Caco-2 (cell line): Measurements from ENCODE around the gene RERE. TPM values are rescaled to one million over a fixed set of nuclear protein-coding genes. Genes with fewer than 3 reads are reported as not detected.
"Not testable (repeated sequence)": the region's sequence is repeated elsewhere in the genome, so short reads cannot be mapped to it uniquely, and the experiment has no call there.

Source experiments
- BruUV-seq: library from RNA; stranded (reverse); fragments of 400-500 nt; replicated peaks from 2 replicates; lab custom pipeline; 2021; lab: Mats Ljungman, UMichigan
- CTCF ChIA-PET: fragments of 300-600 bp; sonication (Branson Sonifier 250); formaldehyde crosslinking; loops from one replicate; lab custom pipeline; 2022; ENCODE audit warnings: antibody characterized with exemption; lab: Charles Lee
- POLR2A ChIA-PET: fragments of 300-600 bp; sonication (Branson Sonifier 250); formaldehyde crosslinking; loops from one replicate; lab custom pipeline; 2022; ENCODE audit warnings: antibody characterized with exemption; lab: Charles Lee
- DNase-seq, 2 experiments: peaks; one replicate each; pipeline versions ENCODE4 v3.0.0 to v3.0.0-alpha.2; 2020 to 2022
- H3K27me3 ChIP-seq: replicated peaks from 2 replicates; pipeline ENCODE4 v1.6.0; 2011; ENCODE audit warnings: low read length; ENCODE audit not compliant: control insufficient read depth, insufficient read depth
- H3K36me3 ChIP-seq: 2 replicates; pipeline ENCODE4 v1.5.1; 2011; ENCODE audit warnings: low read length; ENCODE audit not compliant: control insufficient read depth, insufficient read depth
- H3K4me1 ChIP-seq: fragments of 250-450 bp; sonication (Bioruptor Pico); 2 replicates; pipeline ENCODE4 v1.5.1; 2020; ENCODE audit warnings: mild to moderate bottlenecking
- H3K4me3 ChIP-seq: 2 replicates; pipeline ENCODE4 v1.5.1; 2011; ENCODE audit warnings: low read depth, mild to moderate bottlenecking, control low read depth, low read length
- H3K9me3 ChIP-seq: fragments of 250-450 bp; sonication (Bioruptor Pico); 2 replicates; pipeline ENCODE4 v1.5.1; 2020; ENCODE audit warnings: mild to moderate bottlenecking, moderate library complexity
- H3K27ac Mint-ChIP-seq: one replicate; pipeline ENCODE4 v1.8.0; 2022; ENCODE audit warnings: mixed read lengths; ENCODE audit not compliant: unreplicated experiment
- H3K27me3 Mint-ChIP-seq: one replicate; pipeline ENCODE4 v1.8.0; 2022; ENCODE audit warnings: mixed read lengths; ENCODE audit not compliant: insufficient read depth, unreplicated experiment
- H3K36me3 Mint-ChIP-seq: one replicate; pipeline ENCODE4 v1.8.0; 2022; ENCODE audit warnings: mild to moderate bottlenecking, mixed read lengths; ENCODE audit not compliant: insufficient read depth, unreplicated experiment
- H3K4me1 Mint-ChIP-seq: one replicate; pipeline ENCODE4 v1.8.0; 2022; ENCODE audit warnings: low read depth, mixed read lengths; ENCODE audit not compliant: unreplicated experiment
- H3K4me3 Mint-ChIP-seq: one replicate; pipeline ENCODE4 v1.8.0; 2022; ENCODE audit warnings: mild to moderate bottlenecking, moderate library complexity, mixed read lengths; ENCODE audit not compliant: unreplicated experiment
- H3K9me3 Mint-ChIP-seq: one replicate; pipeline ENCODE4 v1.8.0; 2022; ENCODE audit warnings: mixed read lengths; ENCODE audit not compliant: unreplicated experiment
- CTCF ChIP-seq, 2 experiments: fragments of 200-600 bp in 1 of 2; IDR thresholded peaks; 1 replicate in 1 of 2; 2 replicates in 1 of 2; pipeline versions ENCODE4 v1.5.1 to v1.8.0; 2011 to 2022; ENCODE audit warnings: antibody characterized with exemption in 1 of 2, control low read depth in 1 of 2, inconsistent platforms in 1 of 2, low read depth in 1 of 2, low read length in 1 of 2, mild to moderate bottlenecking in 1 of 2, moderate library complexity in 1 of 2; ENCODE audit not compliant: insufficient read depth in 1 of 2, severe bottlenecking in 1 of 2, unreplicated experiment in 1 of 2
- intact Hi-C: fragments of 100-400 bp; cut with micrococcal nuclease; formaldehyde crosslinking; loops from one replicate; pipeline ENCODE4 v1.10.0; 2022; ENCODE audit not compliant: unreplicated experiment
- total RNA-seq: library from RNA; stranded (reverse); gene quantifications from 2 replicates; pipeline ENCODE4 v1.2.3, GENCODE V29; 2022

RERE gene
- total RNA-seq, 1 experiment from 2014 or later = 85.2 TPM

DNA sequence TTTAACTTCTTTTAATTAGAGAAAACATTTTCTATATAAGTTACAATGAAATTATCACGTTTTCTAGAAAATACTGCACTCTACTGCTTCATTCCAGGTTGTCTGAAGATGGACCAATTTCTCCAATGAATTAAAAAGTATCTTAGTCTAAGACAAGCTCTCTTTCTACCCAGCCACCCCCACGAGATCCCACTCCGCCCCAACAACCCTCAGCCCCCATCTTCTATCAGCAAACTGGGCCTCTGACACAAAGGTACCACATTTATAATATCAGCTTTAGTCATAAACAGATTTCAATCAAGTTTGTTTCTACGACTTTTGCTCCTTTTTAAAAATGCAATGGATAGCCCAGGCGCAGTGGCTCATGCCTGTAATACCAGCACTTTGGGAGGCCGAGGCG lies 117.8 kb downstream of the RERE start:
- Mint-ChIP-seq H3K27me3 (no peaks in the 10 kb centered on the region), H3K4me3 (no peak overlapping the region), H3K27ac (no peak overlapping the region), H3K36me3 (peaks cover 13% of the 10 kb centered on the region), H3K9me3 (no peaks in the 10 kb centered on the region), H3K4me1 (peaks cover 13% of the 10 kb centered on the region)
- H3K36me3 ChIP-seq = no peaks in the 10 kb centered on the region
- CTCF ChIA-PET = no interaction called here
- H3K4me1 ChIP-seq = peaks cover 31% of the 10 kb centered on the region
- BruUV-seq = no TSS peak
- no peaks in the 10 kb centered on the region for H3K9me3 ChIP-seq
- DNase-seq = no peak
- H3K4me3 ChIP-seq = no peak overlapping the region
- TF ChIP-seq CTCF (IDR thresholded peaks at IDR 0.05; ENCODE audit: insufficient read depth in 1 of 2, low read depth in 1 of 2, low read length in 1 of 2, severe bottlenecking in 1 of 2, unreplicated experiment in 1 of 2) = no peak
- intact Hi-C loops = loop anchor here (5.0 kb wide), 3 partner anchors 72 to 277 kb away; no protein-coding TSS in a partner anchor
- H3K27me3 ChIP-seq = no peaks in the 10 kb centered on the region
- POLR2A ChIA-PET = no interaction called here

DNA sequence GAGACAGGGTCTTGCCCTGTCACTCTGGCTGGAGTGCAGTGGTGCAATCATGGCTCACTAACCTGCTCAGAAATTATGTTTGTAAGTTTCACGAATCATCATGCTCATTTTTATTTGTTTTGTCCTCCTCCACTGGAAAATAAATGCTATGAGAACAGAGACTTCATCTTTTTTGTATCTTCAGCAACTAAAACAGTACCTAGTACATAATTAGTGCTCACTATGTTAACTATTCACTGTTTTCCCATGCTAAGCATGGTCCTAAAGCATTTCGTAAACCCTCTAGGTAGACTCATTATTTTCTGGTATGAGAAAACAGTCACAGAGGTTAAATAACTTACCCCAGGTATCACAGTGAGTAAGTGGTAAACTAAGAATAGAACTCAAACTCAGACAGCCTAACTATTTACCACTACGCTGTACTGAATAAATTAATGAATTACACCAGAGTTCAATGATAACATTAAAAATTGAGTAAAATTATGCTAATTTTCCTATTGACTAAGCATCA lies 118.4 kb downstream of the RERE start:
- BruUV-seq = no TSS peak
- Histone ChIP-seq H3K36me3 (no peaks in the 10 kb centered on the region), H3K4me1 (peaks cover 24% of the 10 kb centered on the region), H3K27me3 (no peaks in the 10 kb centered on the region), H3K9me3 (no peaks in the 10 kb centered on the region), H3K4me3 (no peak overlapping the region)
- intact Hi-C loops = no loop called here
- no peak for DNase-seq
- Mint-ChIP-seq H3K4me3 (no peak overlapping the region), H3K27me3 (no peaks in the 10 kb centered on the region), H3K27ac (no peak overlapping the region), H3K4me1 (peaks cover 13% of the 10 kb centered on the region), H3K36me3 (peaks cover 13% of the 10 kb centered on the region), H3K9me3 (no peaks in the 10 kb centered on the region)
- CTCF ChIA-PET = no interaction called here
- POLR2A ChIA-PET = no interaction called here
- TF ChIP-seq CTCF (IDR thresholded peaks at IDR 0.05; ENCODE audit: insufficient read depth in 1 of 2, low read depth in 1 of 2, low read length in 1 of 2, severe bottlenecking in 1 of 2, unreplicated experiment in 1 of 2) = no peak

DNA sequence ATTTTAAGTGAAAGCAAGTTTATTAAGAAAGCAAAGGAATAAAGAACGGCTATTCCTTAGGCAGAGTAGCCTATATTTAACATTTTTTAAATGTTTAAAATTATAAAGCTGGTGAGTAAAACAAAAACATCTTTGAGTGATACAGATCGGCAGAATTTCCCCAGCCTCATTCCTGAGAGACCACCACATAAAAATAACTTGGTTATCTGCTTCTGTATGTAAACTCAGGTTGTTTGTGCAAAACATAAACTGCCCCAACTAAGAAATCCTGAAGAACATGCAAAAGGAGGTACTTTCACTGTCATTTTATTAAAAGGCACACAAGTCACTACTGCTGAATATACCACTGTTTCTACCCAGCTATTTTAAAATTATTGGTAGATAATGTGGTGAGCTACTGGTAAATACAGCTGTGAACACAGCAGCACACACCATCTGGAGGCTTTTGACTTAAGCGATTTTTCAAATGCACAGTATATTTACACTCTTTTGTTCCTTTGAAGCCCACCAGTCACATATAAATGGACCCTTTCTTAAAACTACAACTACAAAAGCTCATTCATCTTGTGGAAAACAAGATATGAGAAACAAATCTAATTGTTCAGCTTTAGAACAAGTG lies 119.3 kb downstream of the RERE start:
- intact Hi-C loops = no loop called here
- Mint-ChIP-seq H3K9me3 (no peaks in the 10 kb centered on the region), H3K27ac (no peak overlapping the region), H3K27me3 (no peaks in the 10 kb centered on the region), H3K4me1 (peaks cover 8% of the 10 kb centered on the region), H3K36me3 (peaks cover 13% of the 10 kb centered on the region), H3K4me3 (no peak overlapping the region)
- DNase-seq = no peak
- TF ChIP-seq CTCF (IDR thresholded peaks at IDR 0.05; ENCODE audit: insufficient read depth in 1 of 2, low read depth in 1 of 2, low read length in 1 of 2, severe bottlenecking in 1 of 2, unreplicated experiment in 1 of 2) = no peak
- BruUV-seq = no TSS peak
- Histone ChIP-seq H3K27me3 (no peaks in the 10 kb centered on the region), H3K36me3 (no peaks in the 10 kb centered on the region), H3K4me3 (no peak overlapping the region), H3K4me1 (peaks cover 18% of the 10 kb centered on the region), H3K9me3 (no peaks in the 10 kb centered on the region)
- POLR2A ChIA-PET = no interaction called here
- CTCF ChIA-PET = no interaction called here

DNA sequence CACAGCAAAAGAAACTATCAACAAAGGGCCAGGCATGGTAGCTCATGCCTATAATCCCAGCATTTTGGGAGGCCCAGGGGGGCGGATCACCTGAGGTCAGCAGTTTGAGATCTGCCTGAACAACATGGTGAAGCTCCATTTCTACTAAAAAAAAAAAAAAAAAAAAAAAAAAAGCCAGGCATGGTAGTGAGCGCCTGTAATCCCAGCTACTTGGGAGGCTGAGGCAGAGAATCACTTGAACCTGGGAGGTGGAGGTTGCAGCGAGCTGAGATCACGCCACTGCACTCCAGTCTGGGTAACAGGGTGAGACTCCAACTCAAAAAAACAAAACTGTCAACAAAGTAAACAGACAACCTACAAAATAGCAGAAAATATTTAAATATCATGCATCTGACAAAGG lies 122.0 kb downstream of the RERE start:
- H3K4me3 ChIP-seq, H3K4me1 Mint-ChIP-seq, CTCF ChIA-PET, H3K27me3 Mint-ChIP-seq, H3K27ac Mint-ChIP-seq, intact Hi-C loops, BruUV-seq, H3K4me1 ChIP-seq, H3K4me3 Mint-ChIP-seq, H3K9me3 ChIP-seq, H3K36me3 Mint-ChIP-seq, H3K27me3 ChIP-seq, H3K9me3 Mint-ChIP-seq, DNase-seq, H3K36me3 ChIP-seq: not testable (repeated sequence)
- POLR2A ChIA-PET = interaction anchor here (0.7 to 0.8 kb wide), 2 partner anchors 26 to 32 kb away, joined by 5 to 7 read pairs; no protein-coding TSS in a partner anchor
